Keratinocyte (primary cell): ENCODE measurements around the gene MPV17L2. TPM values are rescaled to one million over a fixed set of nuclear protein-coding genes. Genes with fewer than 3 reads are reported as not detected.

Experiments used
- DNase-seq: peaks from one replicate; pipeline ENCODE4 v3.0.0-alpha.2; 2011; ENCODE audit warnings: low read depth, missing footprints, low spot score
- FAIRE-seq: peaks from 2 replicates; lab custom pipeline; 2011; peaks lifted over from hg19 to GRCh38; lab: Jason Lieb, UNC
- H2AFZ ChIP-seq: 2 replicates; pipeline ENCODE4 v1.6.0; 2012; ENCODE audit warnings: low read length, control low read depth, inconsistent platforms; ENCODE audit not compliant: control insufficient read depth
- H3K27ac ChIP-seq: 2 replicates; pipeline ENCODE4 v1.5.1; 2011; ENCODE audit warnings: low read length; ENCODE audit not compliant: control insufficient read depth, insufficient read depth
- H3K27me3 ChIP-seq: 3 replicates; pipeline ENCODE4 v1.6.0; 2011; ENCODE audit warnings: low read length; ENCODE audit not compliant: control insufficient read depth, insufficient read depth; ENCODE audit errors: extremely low read depth
- H3K36me3 ChIP-seq, 2 experiments: 2 replicates in 1 of 2; 3 replicates in 1 of 2; pipeline ENCODE4 v1.5.1; 2011; ENCODE audit warnings: low read length in 2 of 2, mild to moderate bottlenecking in 1 of 2; ENCODE audit not compliant: control insufficient read depth in 2 of 2, insufficient read depth in 2 of 2; ENCODE audit errors: extremely low read depth in 1 of 2
- H3K4me1 ChIP-seq: 3 replicates; pipeline ENCODE4 v1.5.1; 2011; ENCODE audit warnings: low read length; ENCODE audit not compliant: control insufficient read depth, insufficient read depth; ENCODE audit errors: extremely low read depth
- H3K4me2 ChIP-seq: 3 replicates; pipeline ENCODE4 v1.6.0; 2011; ENCODE audit warnings: low read depth, low read length; ENCODE audit not compliant: control insufficient read depth, insufficient read depth; ENCODE audit errors: extremely low read depth
- H3K4me3 ChIP-seq, 3 experiments: fragments of 200-600 bp in 1 of 3; sonication (generic) in 1 of 3; 2 replicates in 2 of 3; 3 replicates in 1 of 3; pipeline ENCODE4 v1.5.1; 2011 to 2016; ENCODE audit warnings: low read length in 3 of 3, mild to moderate bottlenecking in 3 of 3, control low read depth in 2 of 3, inconsistent platforms in 1 of 3, low read depth in 1 of 3, mixed read lengths in 1 of 3, mixed run types in 1 of 3, moderate library complexity in 1 of 3; ENCODE audit not compliant: control insufficient read depth in 2 of 3, insufficient read depth in 2 of 3; ENCODE audit errors: extremely low read depth in 1 of 3
- H3K79me2 ChIP-seq: 2 replicates; pipeline ENCODE4 v1.6.0; 2012; ENCODE audit warnings: low read length; ENCODE audit not compliant: control insufficient read depth, insufficient read depth
- H3K9ac ChIP-seq: 3 replicates; pipeline ENCODE4 v1.6.0; 2011; ENCODE audit warnings: low read length; ENCODE audit not compliant: control insufficient read depth, insufficient read depth; ENCODE audit errors: extremely low read depth
- H3K9me1 ChIP-seq: 3 replicates; pipeline ENCODE4 v1.6.0; 2011; ENCODE audit warnings: low read length; ENCODE audit not compliant: control insufficient read depth, insufficient read depth; ENCODE audit errors: extremely low read depth
- H3K9me3 ChIP-seq: 2 replicates; pipeline ENCODE4 v1.5.1; 2012; ENCODE audit warnings: low read depth, low read length; ENCODE audit not compliant: control insufficient read depth
- H4K20me1 ChIP-seq: 3 replicates; pipeline ENCODE4 v1.6.0; 2011; ENCODE audit warnings: low read length; ENCODE audit not compliant: control insufficient read depth, insufficient read depth; ENCODE audit errors: extremely low read depth
- CTCF ChIP-seq, 3 experiments: IDR thresholded peaks in 1 of 3; conservative IDR thresholded peaks in 1 of 3; optimal IDR thresholded peaks in 1 of 3; 2 replicates in 2 of 3; 3 replicates in 1 of 3; pipeline versions ENCODE3 to v1.5.1; 2011; ENCODE audit warnings: low read length in 3 of 3, mild to moderate bottlenecking in 3 of 3, moderate library complexity in 2 of 3, control low read depth in 1 of 3, inconsistent platforms in 1 of 3; ENCODE audit not compliant: insufficient read depth in 2 of 3; ENCODE audit errors: extremely low read depth in 1 of 3
- EZH2 ChIP-seq: IDR thresholded peaks from one replicate; pipeline ENCODE4 v1.6.1; 2012; ENCODE audit warnings: inconsistent platforms, mild to moderate bottlenecking, low read length, moderate library complexity
- dilution Hi-C: fragments of 300-500 bp; cut with MboI; formaldehyde crosslinking; loops from one replicate; pipeline ENCODE4 v1.7.0; 2020; ENCODE audit warnings: low sequenced_read_pairs; ENCODE audit not compliant: extremely low pct_ligation_motif_present
- polyA plus RNA-seq, 5 experiments: library from polyadenylated mRNA; depleted of rRNA in 3 of 5; stranded (reverse) in 3 of 5; stranded (forward) in 1 of 5; unstranded in 1 of 5; fragments of >200 nt; gene quantifications; 1 replicate in 1 of 5; 2 replicates in 3 of 5; 3 replicates in 1 of 5; pipeline versions ENCODE4 v1.2.1 to v1.2.3, GENCODE V29; 2011 to 2012; ENCODE audit warnings: missing spikeins in 2 of 5, low read depth in 1 of 5, low replicate concordance in 1 of 5

The MPV17L2 gene
- polyA plus RNA-seq, 1 donor (not counting 4 experiments of a cell fraction or from before 2014, with no cell fraction given): 26.3 TPM

GRCh38 chr19:18202778-18203407 lies 9.9 kb downstream of the MPV17L2 start:
- H3K9ac ChIP-seq: no peak overlapping the region

GRCh38 chr19:18203408-18203862 lies 10.4 kb downstream of the MPV17L2 start:
- Histone ChIP-seq H3K36me3 (no peaks in the 10 kb centered on the region), H3K4me1 (peaks cover 20% of the 10 kb centered on the region), H3K4me3 (peak overlapping the region; percentile 68 to 78 (median 69)), H3K9ac (peak overlapping the region; percentile 15), H3K9me3 (no peaks in the 10 kb centered on the region), H3K27ac (no peak overlapping the region), H3K27me3 (peaks cover 2% of the 10 kb centered on the region), H3K79me2 (no peaks in the 10 kb centered on the region), H3K9me1 (no peaks in the 10 kb centered on the region), H4K20me1 (no peaks in the 10 kb centered on the region), H3K4me2 (peak overlapping the region; percentile 60), H2AFZ (peak overlapping the region; percentile 68)
- FAIRE-seq: no peak
- dilution Hi-C loops: no loop called here
- peak; percentile 29 for TF ChIP-seq EZH2
- TF ChIP-seq CTCF (optimal IDR thresholded peaks at IDR 0.05 in 1 of 3, IDR thresholded peaks at IDR 0.05 in 1 of 3, conservative IDR thresholded peaks at IDR 0.05 in 1 of 3; ENCODE audit: extremely low read depth in 1 of 3, insufficient read depth in 2 of 3, low read length in 3 of 3): no peak
- DNase-seq: no peak

More at GRCh38 chr19:18202778-18203407, 9.9 kb downstream of the MPV17L2 start:
- Histone ChIP-seq H3K4me2 (peak overlapping the region; percentile 60), H3K9me3 (no peaks in the 10 kb centered on the region), H3K4me1 (peaks cover 20% of the 10 kb centered on the region), H3K9me1 (no peaks in the 10 kb centered on the region), H2AFZ (peak overlapping the region; percentile 68), H4K20me1 (no peaks in the 10 kb centered on the region), H3K27ac (no peak overlapping the region), H3K4me3 (peak overlapping the region; percentile 68 to 78 (median 69)), H3K27me3 (peaks cover 2% of the 10 kb centered on the region), H3K79me2 (no peaks in the 10 kb centered on the region), H3K36me3 (no peaks in the 10 kb centered on the region)
- no peak for TF ChIP-seq EZH2
- TF ChIP-seq CTCF (optimal IDR thresholded peaks at IDR 0.05 in 1 of 3, IDR thresholded peaks at IDR 0.05 in 1 of 3, conservative IDR thresholded peaks at IDR 0.05 in 1 of 3; ENCODE audit: extremely low read depth in 1 of 3, insufficient read depth in 2 of 3, low read length in 3 of 3): peak in 2 of 3 experiments; percentile 10 to 43
- dilution Hi-C loops: no loop called here
- FAIRE-seq (no peak), DNase-seq (no peak)
